ENCODE measurements around the gene MCEMP1.

GRCh38 chr19:7627166-7627565, 49.7 kb upstream of the MCEMP1 start:
- TF ChIP-seq EZH2phosphoT487 (IDR thresholded peaks at IDR 0.05; ENCODE audit: unreplicated experiment) (no peak), CTCF (conservative IDR thresholded peaks at IDR 0.05; ENCODE audit: low read depth in 2 of 2) (no peak)

Measured in GM23338 (cell line).